ENCODE results near the gene CELF2.

CELF2 gene

GRCh38 chr10:11093771-11094736, 76.4 kb downstream of the CELF2 start:
- no peak for TF ChIP-seq CTCF (IDR thresholded peaks at IDR 0.05)
- H3K27me3 ChIP-seq = no peaks in the 10 kb centered on the region
- no peak for DNase-seq
- H3K27ac ChIP-seq = no peak overlapping the region
- H3K9me3 ChIP-seq = no peaks in the 10 kb centered on the region
- no peaks in the 10 kb centered on the region for H3K36me3 ChIP-seq
- intact Hi-C loops (cut with DNase I; ENCODE audit: low total_unique reads) = loop anchor here (2.0 kb wide), 1 partner anchor 71 kb away; no protein-coding TSS in a partner anchor
- H3K4me3 ChIP-seq = no peak overlapping the region
- no peaks in the 10 kb centered on the region for H3K4me1 ChIP-seq

- no peaks in the 10 kb centered on the region for H3K4me1 ChIP-seq
- TF ChIP-seq CTCF (IDR thresholded peaks at IDR 0.05) = no peak
Measured at GRCh38 chr10:11095374-11095801, 77.7 kb downstream of the CELF2 start.

GRCh38 chr10:11096422-11096821, 78.8 kb downstream of the CELF2 start:
- no peaks in the 10 kb centered on the region for H3K9me3 ChIP-seq
- no peaks in the 10 kb centered on the region for H3K27me3 ChIP-seq
- no peak for TF ChIP-seq CTCF (IDR thresholded peaks at IDR 0.05)
- H3K36me3 ChIP-seq = no peaks in the 10 kb centered on the region
- H3K4me3 ChIP-seq = no peak overlapping the region
- H3K4me1 ChIP-seq = no peaks in the 10 kb centered on the region
- intact Hi-C loops (cut with DNase I; ENCODE audit: low total_unique reads) = no loop called here
- no peak overlapping the region for H3K27ac ChIP-seq
- no peak for DNase-seq

More at GRCh38 chr10:11095374-11095801, 77.7 kb downstream of the CELF2 start:
- Histone ChIP-seq H3K27ac (no peak overlapping the region), H3K9me3 (no peaks in the 10 kb centered on the region), H3K27me3 (no peaks in the 10 kb centered on the region), H3K4me3 (no peak overlapping the region), H3K36me3 (no peaks in the 10 kb centered on the region)
- no peak for DNase-seq
- intact Hi-C loops (cut with DNase I; ENCODE audit: low total_unique reads) = loop anchor here (2.0 kb wide), 1 partner anchor 73 kb away; no protein-coding TSS in a partner anchor

GRCh38 chr10:11097686-11098085, 80.0 kb downstream of the CELF2 start:
- H3K4me3 ChIP-seq = no peak overlapping the region
- H3K4me1 ChIP-seq = no peaks in the 10 kb centered on the region
- no peak for DNase-seq
- intact Hi-C loops (cut with DNase I; ENCODE audit: low total_unique reads) = no loop called here
- no peaks in the 10 kb centered on the region for H3K27me3 ChIP-seq
- no peaks in the 10 kb centered on the region for H3K9me3 ChIP-seq
- no peak overlapping the region for H3K27ac ChIP-seq
- no peaks in the 10 kb centered on the region for H3K36me3 ChIP-seq
- TF ChIP-seq CTCF (IDR thresholded peaks at IDR 0.05) = no peak

- intact Hi-C loops (cut with DNase I; ENCODE audit: low total_unique reads) = no loop called here
- Histone ChIP-seq H3K4me1 (no peaks in the 10 kb centered on the region), H3K4me3 (no peak overlapping the region), H3K27ac (no peak overlapping the region), H3K36me3 (no peaks in the 10 kb centered on the region), H3K27me3 (no peaks in the 10 kb centered on the region), H3K9me3 (no peaks in the 10 kb centered on the region)
- TF ChIP-seq CTCF (IDR thresholded peaks at IDR 0.05) = no peak
- DNase-seq = no peak
Measured at GRCh38 chr10:11098666-11099065, 81.0 kb downstream of the CELF2 start.
